OCI-M1 (cell line): ENCODE data around the gene ASPDH.

Experiments used
- DNase-seq: peaks from one replicate; lab custom pipeline; 2025; lab: John Stamatoyannopoulos, UW

ASPDH gene

DNA sequence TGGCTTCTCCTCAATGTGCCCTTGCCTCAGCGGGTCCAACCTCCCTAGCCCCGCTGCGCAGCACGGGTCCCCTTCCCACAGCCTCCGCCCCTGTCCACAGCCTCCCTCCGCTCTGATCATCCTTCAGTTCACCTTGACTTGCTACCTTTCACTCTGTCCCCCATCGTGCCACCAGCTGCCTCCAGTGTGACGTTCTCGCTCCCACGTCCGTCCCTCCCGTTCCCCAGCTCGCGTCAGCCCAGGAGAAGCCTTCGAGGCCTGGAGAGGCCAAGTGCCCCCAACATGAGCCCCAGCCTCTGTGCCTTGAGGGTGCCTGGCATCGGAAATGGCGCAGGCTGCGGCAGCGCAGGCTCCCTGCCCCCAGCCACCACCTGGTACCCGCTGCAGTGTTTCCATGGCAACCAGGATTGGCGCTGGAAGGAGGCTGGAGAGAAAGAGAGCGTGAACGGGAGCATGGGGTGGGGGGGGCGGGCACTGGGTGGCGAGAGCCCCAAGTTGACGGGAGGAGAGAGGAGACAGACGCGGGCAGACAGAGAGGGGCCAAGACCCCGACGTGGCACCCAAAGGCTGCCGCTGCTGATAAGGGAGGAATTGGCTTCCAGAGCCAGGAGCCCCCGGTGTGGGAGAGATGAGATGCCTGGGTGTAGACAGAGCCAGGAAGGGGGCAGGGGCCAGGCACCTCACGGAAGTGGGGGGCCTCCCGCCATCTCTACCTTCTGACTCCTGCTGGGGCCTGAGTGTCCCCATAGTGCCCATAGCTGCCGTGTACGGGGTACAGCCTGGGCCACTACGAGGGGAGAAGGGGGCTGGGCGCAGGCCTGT lies 844 bp upstream of the ASPDH start:
- DNase-seq: no peak

GRCh38 chr19:50512999-50513745 lies 541 bp downstream of the ASPDH start:
- DNase-seq: no peak

DNA sequence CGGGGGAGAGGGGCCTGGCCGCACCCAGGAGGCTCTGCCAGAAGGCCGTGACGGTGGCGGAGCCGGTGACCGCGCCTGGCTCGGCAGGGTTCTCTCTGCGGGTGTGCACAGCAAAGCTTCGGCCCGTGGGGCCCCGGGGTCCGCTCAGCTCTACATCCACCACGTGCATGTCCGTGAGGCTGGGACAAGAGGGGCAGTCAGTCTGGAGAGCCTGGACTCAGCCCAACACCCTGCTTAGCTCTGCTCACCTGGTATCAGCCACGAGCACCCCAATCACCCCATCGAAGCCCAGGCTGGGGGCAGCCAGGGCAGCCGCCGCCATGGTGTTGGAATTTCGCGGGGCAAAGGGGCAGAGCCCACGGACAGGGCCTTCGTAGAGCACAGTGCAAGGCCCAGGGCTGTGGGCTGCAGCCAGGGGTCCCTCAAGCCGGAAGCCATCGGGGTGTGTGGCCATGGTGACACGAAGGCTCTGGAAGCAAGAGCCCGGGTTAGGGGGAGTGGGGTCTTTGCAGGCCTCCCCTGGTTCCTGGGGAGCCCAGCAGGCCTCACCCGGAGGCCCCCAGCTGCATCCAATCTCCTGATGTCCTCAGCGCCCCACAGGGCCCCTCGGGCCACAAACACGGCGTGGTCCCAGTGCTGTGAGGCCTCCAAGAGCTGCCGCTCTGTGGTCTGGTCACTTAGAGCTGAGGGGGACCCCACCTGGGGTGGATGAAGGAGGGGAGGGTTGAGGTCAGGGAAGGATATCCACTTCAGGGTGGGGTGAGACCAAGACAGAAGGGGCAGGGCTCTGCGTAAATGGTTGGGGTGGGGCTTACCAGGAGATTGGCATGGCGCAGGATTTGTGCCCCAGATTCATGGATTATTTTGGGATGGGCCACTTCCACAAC lies 1.4 kb downstream of the ASPDH start:
- no peak for DNase-seq

DNA sequence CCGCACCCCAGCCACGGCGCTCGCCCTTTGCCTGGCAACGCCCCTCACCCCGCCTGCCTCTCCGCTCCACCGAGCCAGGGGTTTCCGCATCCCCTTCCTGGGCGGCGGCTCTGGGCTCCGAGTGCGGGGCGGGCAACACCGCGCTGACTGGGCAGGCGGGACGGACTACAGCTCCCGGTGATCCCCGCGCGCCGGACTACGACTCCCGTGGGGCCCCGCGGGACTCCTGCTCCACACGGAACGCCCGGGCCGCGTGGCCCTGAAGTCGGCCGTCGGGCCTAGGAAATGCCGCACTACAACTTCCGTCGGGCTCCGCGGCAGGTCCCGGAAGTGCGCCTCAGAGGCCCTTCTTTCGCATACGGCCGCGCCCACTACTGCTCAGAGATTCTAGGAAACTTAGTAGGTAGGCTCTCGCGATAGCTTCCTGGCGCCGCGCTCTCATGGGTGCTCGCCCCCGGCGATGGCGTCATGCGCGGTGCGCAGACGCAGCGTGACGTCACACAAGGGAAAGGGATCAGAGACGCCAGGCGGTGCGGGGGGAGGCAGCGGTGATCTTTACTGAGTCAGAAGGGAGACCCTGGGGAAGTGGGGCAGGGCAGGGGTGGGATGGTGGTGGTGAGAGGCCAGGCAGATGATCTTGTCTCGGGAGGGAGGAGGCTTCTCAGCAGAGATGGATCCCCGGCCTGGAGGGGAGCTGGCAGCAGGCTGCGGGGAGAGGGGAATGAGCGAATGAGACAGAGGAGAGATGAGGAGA lies 2.5 kb downstream of the ASPDH start, which contains the start of gene JOSD2:
Gene JOSD2 (minus strand): TSS at position 123 of the 754 bp plus-strand sequence. CDS start 760 bp downstream, outside the sequence.
- DNase-seq: peak; percentile 100

- no peak for DNase-seq
Observed at GRCh38 chr19:50510700-50511068, 3.0 kb downstream of the ASPDH start.

DNA sequence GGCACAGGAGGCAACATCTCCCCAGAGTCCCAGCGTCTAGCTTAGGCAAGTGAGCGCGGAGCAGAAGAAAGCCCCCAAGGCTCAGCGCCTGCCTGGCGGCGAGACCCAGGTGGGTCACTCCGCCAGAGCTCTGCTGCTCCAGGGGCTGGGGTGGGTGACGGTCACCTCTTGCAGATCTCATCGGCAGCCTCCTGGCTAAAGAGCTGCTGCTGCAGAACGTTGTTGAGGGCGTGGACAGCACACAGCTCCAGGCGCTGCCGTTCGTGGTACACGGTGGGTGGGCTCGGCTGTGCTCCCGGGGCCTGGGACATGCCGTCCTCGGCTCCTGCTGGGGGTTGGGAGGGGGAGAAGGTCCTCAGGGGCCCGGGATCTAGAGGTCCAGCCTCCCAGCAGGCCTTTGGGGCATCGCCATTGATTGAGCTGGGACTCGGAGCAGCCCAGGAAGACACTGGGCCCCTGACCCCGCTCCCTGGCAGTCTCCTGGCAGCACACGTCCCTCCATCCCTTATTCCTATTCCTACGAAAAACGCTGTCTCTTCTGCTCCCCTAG lies 3.5 kb downstream of the ASPDH start:
- DNase-seq: no peak

GRCh38 chr19:50509366-50509765 lies 4.3 kb downstream of the ASPDH start:
- DNase-seq: no peak

- DNase-seq: no peak
Observed at GRCh38 chr19:50508843-50509190, 4.9 kb downstream of the ASPDH start.

GRCh38 chr19:50507376-50507775 lies 6.3 kb downstream of the ASPDH start:
- no peak for DNase-seq

DNA sequence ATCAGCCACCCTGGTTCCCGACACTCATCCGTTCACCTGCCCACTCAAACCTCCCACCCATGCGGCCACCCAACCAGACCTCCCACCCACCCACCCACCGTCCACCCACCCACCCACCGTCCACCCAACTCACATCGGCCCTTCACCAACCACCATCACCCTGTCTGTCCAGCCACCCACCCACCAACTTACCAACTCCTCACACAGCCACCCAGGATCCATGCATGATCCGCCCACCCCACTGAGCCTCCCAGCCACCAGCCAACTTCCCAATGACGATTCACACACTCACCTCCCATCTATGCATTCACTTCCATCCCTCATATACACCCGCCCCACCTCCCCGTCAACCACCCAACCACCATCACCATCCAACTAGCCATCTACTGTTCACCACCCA lies 7.0 kb downstream of the ASPDH start:
- no peak for DNase-seq

- no peak for DNase-seq
Observed at GRCh38 chr19:50505856-50506611, 7.7 kb downstream of the ASPDH start.

GRCh38 chr19:50501568-50502475 lies 11.9 kb downstream of the ASPDH start:
- DNase-seq: no peak

- DNase-seq: no peak
Observed at GRCh38 chr19:50501186-50501567, 12.5 kb downstream of the ASPDH start.

DNA sequence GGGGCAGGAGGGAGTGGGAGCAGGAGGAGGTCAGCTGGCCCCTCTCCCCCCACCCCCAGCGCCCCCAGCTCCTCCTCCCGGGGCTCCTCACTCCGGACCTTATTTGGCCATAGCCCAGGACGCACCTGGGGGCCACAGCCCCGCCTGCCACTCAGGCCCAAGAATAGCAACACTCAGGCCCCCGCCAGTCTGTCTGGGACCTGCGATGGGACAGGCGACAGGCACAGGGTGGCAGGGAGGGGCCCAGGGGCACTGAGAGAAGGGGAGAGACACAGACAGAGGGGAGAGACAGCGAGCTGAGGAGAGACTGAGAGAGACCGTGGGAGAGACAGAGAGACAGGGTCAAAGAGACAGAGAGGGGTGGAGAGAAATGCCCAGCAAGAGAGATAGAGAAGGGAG lies 13.0 kb downstream of the ASPDH start:
- no peak for DNase-seq

DNA sequence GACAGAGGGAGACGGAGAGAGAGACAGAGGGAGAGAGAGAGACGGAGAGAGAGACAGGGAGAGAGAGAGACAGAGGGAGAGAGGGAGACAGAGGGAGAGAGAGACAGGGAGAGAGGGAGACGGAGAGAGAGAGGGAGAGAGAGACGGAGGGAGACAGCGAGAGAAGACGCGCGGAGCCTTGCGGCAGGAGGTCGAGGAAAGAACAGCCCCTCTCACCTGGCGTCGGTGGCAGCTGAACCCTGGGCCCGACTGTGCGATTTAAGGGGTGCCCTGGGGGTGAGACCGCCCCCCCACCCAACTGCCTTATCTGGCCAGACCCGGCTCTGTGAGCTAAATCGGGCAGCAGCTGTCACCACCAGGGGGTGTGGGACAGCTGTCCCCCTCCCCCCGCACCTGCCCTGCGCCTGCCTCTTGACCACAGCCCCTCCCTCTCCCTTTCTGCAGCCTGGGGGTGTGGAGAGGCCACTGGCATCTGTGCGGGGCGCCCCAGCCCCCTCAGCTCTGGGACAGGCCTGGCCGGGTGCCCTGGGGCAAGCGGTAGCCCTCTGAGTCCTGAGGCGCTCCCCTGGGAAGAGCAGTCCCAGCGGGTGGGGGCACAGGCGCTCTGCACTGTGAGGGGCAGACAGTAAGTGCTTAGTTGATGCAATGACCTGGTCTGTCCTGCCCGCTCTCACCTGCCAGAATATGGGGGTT lies 13.5 kb downstream of the ASPDH start:
- peak; percentile 21 for DNase-seq

- no peak for DNase-seq
Observed at GRCh38 chr19:50498219-50499056, 15.3 kb downstream of the ASPDH start.

DNA sequence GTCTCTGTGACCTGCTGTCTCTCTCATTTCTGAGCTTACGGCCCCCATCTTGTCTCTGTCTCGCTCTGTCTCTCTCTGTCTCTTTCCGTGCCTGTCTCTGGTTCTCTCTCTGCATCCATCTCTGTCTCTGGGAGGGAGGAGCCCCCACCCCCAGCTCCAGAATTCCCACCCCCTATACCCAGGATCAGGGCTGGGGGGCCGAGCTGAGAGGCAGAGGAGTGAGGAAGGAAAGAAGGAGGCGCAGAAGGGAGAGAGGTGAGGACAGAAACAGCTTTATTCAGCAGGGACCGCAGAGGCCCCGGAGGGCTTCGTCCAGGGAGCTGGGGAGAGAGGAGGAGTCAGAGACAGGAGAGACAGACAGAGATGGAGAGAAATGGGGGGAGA lies 16.7 kb downstream of the ASPDH start:
- no peak for DNase-seq
